Fibroblast of lung (primary cell): ENCODE data around the gene ANO2. TPM values are rescaled to one million over a fixed set of nuclear protein-coding genes. Genes with fewer than 3 reads are reported as not detected.

Experiments used
- DNase-seq, 2 donors: peaks; one replicate each; pipeline versions ENCODE4 v3.0.0 to v3.0.0-alpha.2; 2010; ENCODE audit warnings: low read depth in 2 of 2
- H2AFZ ChIP-seq: 2 replicates; pipeline ENCODE4 v1.5.1; 2012; ENCODE audit warnings: low read length, control low read depth, inconsistent platforms
- H3K27ac ChIP-seq: 2 replicates; pipeline ENCODE4 v1.5.1; 2011; ENCODE audit warnings: low read length, control low read depth; ENCODE audit not compliant: insufficient read depth
- H3K27me3 ChIP-seq: 2 replicates; pipeline ENCODE4 v1.5.1; 2011; ENCODE audit warnings: mild to moderate bottlenecking, low read length; ENCODE audit not compliant: control insufficient read depth, insufficient read depth
- H3K36me3 ChIP-seq: 2 replicates; pipeline ENCODE4 v1.5.1; 2011; ENCODE audit warnings: low read length; ENCODE audit not compliant: control insufficient read depth, insufficient read depth
- H3K4me1 ChIP-seq: 2 replicates; pipeline ENCODE4 v1.5.1; 2011; ENCODE audit warnings: low read length; ENCODE audit not compliant: control insufficient read depth, insufficient read depth; ENCODE audit errors: extremely low read depth
- H3K4me2 ChIP-seq: 2 replicates; pipeline ENCODE4 v1.5.1; 2011; ENCODE audit warnings: low read length, control low read depth; ENCODE audit not compliant: insufficient read depth; ENCODE audit errors: extremely low read depth
- H3K4me3 ChIP-seq, 4 experiments: fragments of 200-600 bp in 1 of 4; sonication (generic) in 1 of 4; replicated peaks in 1 of 4; 2 replicates each; pipeline ENCODE4 v1.5.1; 2011 to 2016; ENCODE audit warnings: low read length in 4 of 4, low read depth in 3 of 4, mild to moderate bottlenecking in 3 of 4, control low read depth in 2 of 4, inconsistent platforms in 1 of 4, mixed read lengths in 1 of 4; ENCODE audit not compliant: insufficient read depth in 1 of 4; ENCODE audit errors: control extremely low read depth in 1 of 4
- H3K79me2 ChIP-seq: 2 replicates; pipeline ENCODE4 v1.5.1; 2012; ENCODE audit warnings: mild to moderate bottlenecking, low read length, inconsistent platforms; ENCODE audit not compliant: control insufficient read depth, insufficient read depth
- H3K9ac ChIP-seq: 2 replicates; pipeline ENCODE4 v1.5.1; 2011; ENCODE audit warnings: mild to moderate bottlenecking, low read length, control low read depth; ENCODE audit not compliant: insufficient read depth
- H3K9me3 ChIP-seq: 2 replicates; pipeline ENCODE4 v1.5.1; 2012; ENCODE audit warnings: low read depth, low read length; ENCODE audit not compliant: control insufficient read depth, insufficient read depth
- H4K20me1 ChIP-seq: 2 replicates; pipeline ENCODE4 v1.5.1; 2011; ENCODE audit warnings: low read length; ENCODE audit not compliant: control insufficient read depth, insufficient read depth; ENCODE audit errors: extremely low read depth
- EZH2 ChIP-seq: IDR thresholded peaks from 2 replicates; pipeline ENCODE4 v1.5.1; 2012; ENCODE audit warnings: low read length, control low read depth, mild to moderate bottlenecking; ENCODE audit errors: missing control alignments
- polyA plus RNA-seq, 2 donors: library from polyadenylated mRNA; depleted of rRNA in 1 of 2; stranded (reverse) in 1 of 2; unstranded in 1 of 2; fragments of >200 nt; gene quantifications; 2 replicates each; pipeline ENCODE4 v1.2.1, GENCODE V29; 2011 to 2012; ENCODE audit warnings: missing spikeins in 1 of 2
- total RNA-seq: library from RNA; depleted of rRNA; stranded (reverse); fragments of >200 nt; gene quantifications from 2 replicates; pipeline ENCODE4 v1.2.1, GENCODE V29; 2014
- TF ChIP-seq, protein P1 (sequence below), 2 donors: IDR thresholded peaks in 1 of 2; conservative IDR thresholded peaks in 1 of 2; 1 replicate in 1 of 2; 2 replicates in 1 of 2; pipeline ENCODE4 v1.5.1; 2011 to 2012; ENCODE audit warnings: low read length in 2 of 2, control low read depth in 1 of 2, inconsistent platforms in 1 of 2, low read depth in 1 of 2, mild to moderate bottlenecking in 1 of 2

ANO2 gene
- total and polyA plus RNA-seq, 2 donors (not counting 1 experiment from before 2014, with no cell fraction given) = 0.15 to 0.17 TPM

GRCh38 chr12:5518584-5519365 is 426.3 kb downstream of the ANO2 start:
- Histone ChIP-seq H4K20me1 (no peaks in the 10 kb centered on the region), H3K27me3 (no peaks in the 10 kb centered on the region), H3K4me2 (no peak overlapping the region), H3K27ac (no peak overlapping the region), H3K9ac (no peak overlapping the region), H3K4me1 (no peaks in the 10 kb centered on the region), H3K4me3 (no peak overlapping the region), H2AFZ (no peak overlapping the region), H3K36me3 (no peaks in the 10 kb centered on the region), H3K9me3 (no peaks in the 10 kb centered on the region), H3K79me2 (no peaks in the 10 kb centered on the region)
- DNase-seq = no peak
- TF ChIP-seq, protein P1, sequence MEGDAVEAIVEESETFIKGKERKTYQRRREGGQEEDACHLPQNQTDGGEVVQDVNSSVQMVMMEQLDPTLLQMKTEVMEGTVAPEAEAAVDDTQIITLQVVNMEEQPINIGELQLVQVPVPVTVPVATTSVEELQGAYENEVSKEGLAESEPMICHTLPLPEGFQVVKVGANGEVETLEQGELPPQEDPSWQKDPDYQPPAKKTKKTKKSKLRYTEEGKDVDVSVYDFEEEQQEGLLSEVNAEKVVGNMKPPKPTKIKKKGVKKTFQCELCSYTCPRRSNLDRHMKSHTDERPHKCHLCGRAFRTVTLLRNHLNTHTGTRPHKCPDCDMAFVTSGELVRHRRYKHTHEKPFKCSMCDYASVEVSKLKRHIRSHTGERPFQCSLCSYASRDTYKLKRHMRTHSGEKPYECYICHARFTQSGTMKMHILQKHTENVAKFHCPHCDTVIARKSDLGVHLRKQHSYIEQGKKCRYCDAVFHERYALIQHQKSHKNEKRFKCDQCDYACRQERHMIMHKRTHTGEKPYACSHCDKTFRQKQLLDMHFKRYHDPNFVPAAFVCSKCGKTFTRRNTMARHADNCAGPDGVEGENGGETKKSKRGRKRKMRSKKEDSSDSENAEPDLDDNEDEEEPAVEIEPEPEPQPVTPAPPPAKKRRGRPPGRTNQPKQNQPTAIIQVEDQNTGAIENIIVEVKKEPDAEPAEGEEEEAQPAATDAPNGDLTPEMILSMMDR (conservative IDR thresholded peaks at IDR 0.05 in 1 of 2, IDR thresholded peaks at IDR 0.05 in 1 of 2; ENCODE audit: low read depth in 1 of 2, low read length in 2 of 2) = no peak
- TF ChIP-seq EZH2 = no peak

GRCh38 chr12:5516371-5517241 is 428.5 kb downstream of the ANO2 start:
- no peak for TF ChIP-seq EZH2
- TF ChIP-seq, protein P1 (conservative IDR thresholded peaks at IDR 0.05 in 1 of 2, IDR thresholded peaks at IDR 0.05 in 1 of 2; ENCODE audit: low read depth in 1 of 2, low read length in 2 of 2) = no peak

DNA sequence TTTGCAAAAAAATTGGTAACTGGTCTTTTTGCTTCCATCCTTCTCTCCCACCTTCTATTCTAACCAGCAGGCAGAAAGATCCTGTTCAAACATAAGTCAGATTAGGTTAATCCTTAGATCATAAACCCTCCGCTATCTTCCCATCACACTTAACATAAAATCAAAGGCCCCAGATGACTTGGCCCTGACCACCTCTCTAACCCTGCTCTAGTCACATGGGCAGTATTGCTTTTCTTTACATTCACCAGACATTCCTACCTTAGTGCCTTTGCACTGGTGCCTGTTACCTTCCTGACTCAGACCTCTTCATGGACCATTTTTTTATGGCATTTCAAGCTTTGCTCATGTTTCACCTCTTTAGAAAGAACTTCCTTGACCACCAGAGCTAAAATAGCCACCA is 429.6 kb downstream of the ANO2 start:
- no peak overlapping the region for H3K9ac ChIP-seq
- TF ChIP-seq, protein P1 (conservative IDR thresholded peaks at IDR 0.05 in 1 of 2, IDR thresholded peaks at IDR 0.05 in 1 of 2; ENCODE audit: low read depth in 1 of 2, low read length in 2 of 2) = no peak
- no peak for TF ChIP-seq EZH2
- no peaks in the 10 kb centered on the region for H3K27me3 ChIP-seq
- no peak overlapping the region for H3K4me2 ChIP-seq
- no peaks in the 10 kb centered on the region for H3K4me1 ChIP-seq
- H3K36me3 ChIP-seq = no peaks in the 10 kb centered on the region
- no peak overlapping the region for H3K27ac ChIP-seq
- no peak for DNase-seq
- no peaks in the 10 kb centered on the region for H3K79me2 ChIP-seq
- no peaks in the 10 kb centered on the region for H4K20me1 ChIP-seq
- H3K4me3 ChIP-seq = no peak overlapping the region
- H3K9me3 ChIP-seq = no peaks in the 10 kb centered on the region
- no peak overlapping the region for H2AFZ ChIP-seq

More at GRCh38 chr12:5516371-5517241, 428.5 kb downstream of the ANO2 start:
- no peak overlapping the region for H3K4me3 ChIP-seq
- no peak overlapping the region for H2AFZ ChIP-seq
- no peak overlapping the region for H3K27ac ChIP-seq
- H3K79me2 ChIP-seq = no peaks in the 10 kb centered on the region
- H3K4me2 ChIP-seq = no peak overlapping the region
- no peak for DNase-seq
- no peak overlapping the region for H3K9ac ChIP-seq
- H4K20me1 ChIP-seq = no peaks in the 10 kb centered on the region
- no peaks in the 10 kb centered on the region for H3K27me3 ChIP-seq
- H3K36me3 ChIP-seq = no peaks in the 10 kb centered on the region
- H3K9me3 ChIP-seq = no peaks in the 10 kb centered on the region
- no peaks in the 10 kb centered on the region for H3K4me1 ChIP-seq
